WTC11 (cell line): ENCODE measurements around the gene RAB3GAP1. TPM values are rescaled to one million over a fixed set of nuclear protein-coding genes. Genes with fewer than 3 reads are reported as not detected.

ENCODE experiments used
- ATAC-seq: fragments of 200-7000 bp; cut with Tn5 transposase; 2 replicates; pipeline ENCODE4 v1.10.0; 2021; ENCODE audit warnings: mild to moderate bottlenecking, moderate library complexity
- CTCF ChIA-PET: fragments of 300-600 bp; sonication (Branson Sonifier 250); formaldehyde crosslinking; loops from one replicate; lab custom pipeline; 2021; ENCODE audit warnings: antibody characterized with exemption; lab: Charles Lee
- POLR2A ChIA-PET: fragments of 350-600 bp; sonication (Branson Sonifier 250); formaldehyde crosslinking; loops from one replicate; lab custom pipeline; 2021; ENCODE audit warnings: antibody characterized with exemption; lab: Charles Lee
- DNase-seq: peaks from one replicate; pipeline ENCODE4 v3.0.0; 2021; ENCODE audit warnings: low spot score
- H3K27ac Mint-ChIP-seq: 2 replicates; pipeline ENCODE4 v1.8.0; 2021; ENCODE audit warnings: mixed read lengths
- H3K27me3 Mint-ChIP-seq: 2 replicates; pipeline ENCODE4 v1.8.0; 2021; ENCODE audit warnings: low read depth, mild to moderate bottlenecking, moderate library complexity, mixed read lengths
- H3K36me3 Mint-ChIP-seq: 2 replicates; pipeline ENCODE4 v1.8.0; 2021; ENCODE audit warnings: mixed read lengths
- H3K4me1 Mint-ChIP-seq: 2 replicates; pipeline ENCODE4 v1.8.0; 2022; ENCODE audit warnings: mixed read lengths
- H3K4me3 Mint-ChIP-seq: 2 replicates; pipeline ENCODE4 v1.8.0; 2021; ENCODE audit warnings: mild to moderate bottlenecking, moderate library complexity, mixed read lengths
- H3K9me3 Mint-ChIP-seq: 2 replicates; pipeline ENCODE4 v1.8.0; 2021; ENCODE audit warnings: mixed read lengths
- CREM ChIP-seq: sonication (generic); formaldehyde crosslinking; IDR thresholded peaks from 2 replicates; pipeline ENCODE4 v1.8.1; 2022; ENCODE audit warnings: mild to moderate bottlenecking, missing genetic modification reagents, moderate library complexity
- ELF4 ChIP-seq: sonication (generic); formaldehyde crosslinking; IDR thresholded peaks from 2 replicates; pipeline ENCODE4 v1.8.1; 2022; ENCODE audit warnings: low read depth, mild to moderate bottlenecking, moderate library complexity, missing genetic modification reagents
- EMX1 ChIP-seq: fragments of 250-450 bp; sonication (Bioruptor Pico); IDR thresholded peaks from 2 replicates; pipeline ENCODE4 v1.8.0; 2021; ENCODE audit warnings: mild to moderate bottlenecking
- FOXJ3 ChIP-seq: sonication (generic); formaldehyde crosslinking; IDR thresholded peaks from 2 replicates; pipeline ENCODE4 v1.9.0; 2021; ENCODE audit warnings: missing genetic modification reagents, mild to moderate bottlenecking, borderline replicate concordance
- FOXK1 ChIP-seq: sonication (generic); formaldehyde crosslinking; IDR thresholded peaks from 2 replicates; pipeline ENCODE4 v1.8.0; 2022; ENCODE audit warnings: mild to moderate bottlenecking, moderate library complexity, missing genetic modification reagents
- NFYB ChIP-seq: sonication (generic); formaldehyde crosslinking; conservative IDR thresholded peaks from 2 replicates; pipeline ENCODE4 v1.8.0; 2022; ENCODE audit warnings: low read depth, missing genetic modification reagents
- RELA ChIP-seq: sonication (generic); formaldehyde crosslinking; IDR thresholded peaks from 2 replicates; pipeline ENCODE4 v1.8.1; 2022; ENCODE audit warnings: missing genetic modification reagents, mild to moderate bottlenecking, borderline replicate concordance
- SMAD4 ChIP-seq: sonication (generic); formaldehyde crosslinking; IDR thresholded peaks from 2 replicates; pipeline ENCODE4 v1.8.0; 2022; ENCODE audit warnings: mild to moderate bottlenecking, missing genetic modification reagents
- TEAD1 ChIP-seq: sonication (generic); formaldehyde crosslinking; IDR thresholded peaks from 2 replicates; pipeline ENCODE4 v1.8.0; 2022; ENCODE audit warnings: mild to moderate bottlenecking, missing genetic modification reagents
- ZNF138 ChIP-seq: sonication (generic); formaldehyde crosslinking; conservative IDR thresholded peaks from 2 replicates; pipeline ENCODE4 v1.8.1; 2022; ENCODE audit warnings: mild to moderate bottlenecking, moderate library complexity, missing genetic modification reagents
- ZNF232 ChIP-seq: sonication (generic); formaldehyde crosslinking; IDR thresholded peaks from 2 replicates; pipeline ENCODE4 v1.8.0; 2022; ENCODE audit warnings: mild to moderate bottlenecking, missing genetic modification reagents
- ZNF317 ChIP-seq: sonication (generic); formaldehyde crosslinking; IDR thresholded peaks from 2 replicates; pipeline ENCODE4 v1.8.1; 2023; ENCODE audit warnings: low read depth, mild to moderate bottlenecking, moderate library complexity, missing genetic modification reagents, borderline replicate concordance
- ZNF396 ChIP-seq: fragments of 250-450 bp; sonication (Bioruptor Pico); IDR thresholded peaks from 2 replicates; pipeline ENCODE4 v1.8.0; 2021; ENCODE audit warnings: mild to moderate bottlenecking, moderate library complexity, borderline replicate concordance
- total RNA-seq: library from RNA; stranded (reverse); gene quantifications from 3 replicates; pipeline ENCODE4 v1.2.3, GENCODE V29; 2021
- TF ChIP-seq, protein P1 (sequence below): fragments of 200-600 bp; IDR thresholded peaks from 2 replicates; pipeline ENCODE4 v1.8.0; 2022; ENCODE audit warnings: antibody characterized with exemption
- TF ChIP-seq, protein P2 (sequence below): sonication (generic); formaldehyde crosslinking; conservative IDR thresholded peaks from 2 replicates; pipeline ENCODE4 v1.8.1; 2023; ENCODE audit warnings: mild to moderate bottlenecking, low read depth, missing genetic modification reagents, moderate library complexity
- TF ChIP-seq, protein P3 (sequence below): sonication (generic); formaldehyde crosslinking; IDR thresholded peaks from 2 replicates; pipeline ENCODE4 v1.8.1; 2022; ENCODE audit warnings: mild to moderate bottlenecking, missing genetic modification reagents, moderate library complexity, borderline replicate concordance
- TF ChIP-seq, protein P4 (sequence below): sonication (generic); formaldehyde crosslinking; IDR thresholded peaks from 2 replicates; pipeline ENCODE4 v1.8.1; 2022; ENCODE audit warnings: low read depth, mild to moderate bottlenecking, moderate library complexity, missing genetic modification reagents, borderline replicate concordance
- TF ChIP-seq, protein P5 (sequence below): sonication (generic); formaldehyde crosslinking; IDR thresholded peaks from 2 replicates; pipeline ENCODE4 v1.8.0; 2022; ENCODE audit warnings: mild to moderate bottlenecking, missing genetic modification reagents
- TF ChIP-seq, protein P6 (sequence below): sonication (generic); formaldehyde crosslinking; IDR thresholded peaks from 2 replicates; pipeline ENCODE4 v1.8.1; 2023; ENCODE audit warnings: mild to moderate bottlenecking, missing genetic modification reagents, moderate library complexity

The RAB3GAP1 gene
- total RNA-seq, 1 experiment from 2014 or later = 27.6 TPM

DNA sequence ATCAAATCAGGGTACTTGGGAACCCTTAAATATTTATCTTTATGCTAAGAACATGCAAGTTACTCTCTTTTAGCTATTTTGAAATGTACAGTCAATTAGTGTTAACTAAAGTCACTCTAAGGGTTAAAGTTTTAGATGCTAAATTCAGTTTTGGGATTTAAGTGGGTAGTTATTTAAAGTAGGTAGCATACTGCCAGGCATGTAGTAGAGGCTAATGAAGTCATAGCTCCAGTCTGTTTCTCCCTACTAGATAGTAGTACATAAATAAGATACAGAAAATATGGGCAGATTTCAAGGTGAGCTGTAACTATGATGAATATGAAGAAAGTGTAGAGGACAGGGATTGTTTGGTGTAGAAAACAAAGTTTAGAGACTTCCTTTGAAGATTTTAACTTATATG lies 7.5 kb downstream of the RAB3GAP1 start:
- no peaks in the 10 kb centered on the region for H3K9me3 Mint-ChIP-seq
- POLR2A ChIA-PET = no interaction called here
- TF ChIP-seq, protein P1, sequence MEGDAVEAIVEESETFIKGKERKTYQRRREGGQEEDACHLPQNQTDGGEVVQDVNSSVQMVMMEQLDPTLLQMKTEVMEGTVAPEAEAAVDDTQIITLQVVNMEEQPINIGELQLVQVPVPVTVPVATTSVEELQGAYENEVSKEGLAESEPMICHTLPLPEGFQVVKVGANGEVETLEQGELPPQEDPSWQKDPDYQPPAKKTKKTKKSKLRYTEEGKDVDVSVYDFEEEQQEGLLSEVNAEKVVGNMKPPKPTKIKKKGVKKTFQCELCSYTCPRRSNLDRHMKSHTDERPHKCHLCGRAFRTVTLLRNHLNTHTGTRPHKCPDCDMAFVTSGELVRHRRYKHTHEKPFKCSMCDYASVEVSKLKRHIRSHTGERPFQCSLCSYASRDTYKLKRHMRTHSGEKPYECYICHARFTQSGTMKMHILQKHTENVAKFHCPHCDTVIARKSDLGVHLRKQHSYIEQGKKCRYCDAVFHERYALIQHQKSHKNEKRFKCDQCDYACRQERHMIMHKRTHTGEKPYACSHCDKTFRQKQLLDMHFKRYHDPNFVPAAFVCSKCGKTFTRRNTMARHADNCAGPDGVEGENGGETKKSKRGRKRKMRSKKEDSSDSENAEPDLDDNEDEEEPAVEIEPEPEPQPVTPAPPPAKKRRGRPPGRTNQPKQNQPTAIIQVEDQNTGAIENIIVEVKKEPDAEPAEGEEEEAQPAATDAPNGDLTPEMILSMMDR = no peak
- TF ChIP-seq NFYB (CRISPR knock-in tag) (no peak), ZNF317 (CRISPR knock-in tag) (no peak), EMX1 (CRISPR knock-in tag) (no peak), FOXJ3 (CRISPR knock-in tag) (no peak), SMAD4 (CRISPR knock-in tag) (no peak), CREM (CRISPR knock-in tag) (no peak), TEAD1 (no peak), FOXK1 (no peak), ZNF396 (CRISPR knock-in tag) (no peak), RELA (no peak), ZNF138 (CRISPR knock-in tag) (no peak)
- TF ChIP-seq, protein P2, sequence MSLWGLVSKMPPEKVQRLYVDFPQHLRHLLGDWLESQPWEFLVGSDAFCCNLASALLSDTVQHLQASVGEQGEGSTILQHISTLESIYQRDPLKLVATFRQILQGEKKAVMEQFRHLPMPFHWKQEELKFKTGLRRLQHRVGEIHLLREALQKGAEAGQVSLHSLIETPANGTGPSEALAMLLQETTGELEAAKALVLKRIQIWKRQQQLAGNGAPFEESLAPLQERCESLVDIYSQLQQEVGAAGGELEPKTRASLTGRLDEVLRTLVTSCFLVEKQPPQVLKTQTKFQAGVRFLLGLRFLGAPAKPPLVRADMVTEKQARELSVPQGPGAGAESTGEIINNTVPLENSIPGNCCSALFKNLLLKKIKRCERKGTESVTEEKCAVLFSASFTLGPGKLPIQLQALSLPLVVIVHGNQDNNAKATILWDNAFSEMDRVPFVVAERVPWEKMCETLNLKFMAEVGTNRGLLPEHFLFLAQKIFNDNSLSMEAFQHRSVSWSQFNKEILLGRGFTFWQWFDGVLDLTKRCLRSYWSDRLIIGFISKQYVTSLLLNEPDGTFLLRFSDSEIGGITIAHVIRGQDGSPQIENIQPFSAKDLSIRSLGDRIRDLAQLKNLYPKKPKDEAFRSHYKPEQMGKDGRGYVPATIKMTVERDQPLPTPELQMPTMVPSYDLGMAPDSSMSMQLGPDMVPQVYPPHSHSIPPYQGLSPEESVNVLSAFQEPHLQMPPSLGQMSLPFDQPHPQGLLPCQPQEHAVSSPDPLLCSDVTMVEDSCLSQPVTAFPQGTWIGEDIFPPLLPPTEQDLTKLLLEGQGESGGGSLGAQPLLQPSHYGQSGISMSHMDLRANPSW (CRISPR knock-in tag) = no peak
- TF ChIP-seq, protein P3, sequence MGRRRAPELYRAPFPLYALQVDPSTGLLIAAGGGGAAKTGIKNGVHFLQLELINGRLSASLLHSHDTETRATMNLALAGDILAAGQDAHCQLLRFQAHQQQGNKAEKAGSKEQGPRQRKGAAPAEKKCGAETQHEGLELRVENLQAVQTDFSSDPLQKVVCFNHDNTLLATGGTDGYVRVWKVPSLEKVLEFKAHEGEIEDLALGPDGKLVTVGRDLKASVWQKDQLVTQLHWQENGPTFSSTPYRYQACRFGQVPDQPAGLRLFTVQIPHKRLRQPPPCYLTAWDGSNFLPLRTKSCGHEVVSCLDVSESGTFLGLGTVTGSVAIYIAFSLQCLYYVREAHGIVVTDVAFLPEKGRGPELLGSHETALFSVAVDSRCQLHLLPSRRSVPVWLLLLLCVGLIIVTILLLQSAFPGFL (CRISPR knock-in tag) = no peak
- TF ChIP-seq, protein P4, sequence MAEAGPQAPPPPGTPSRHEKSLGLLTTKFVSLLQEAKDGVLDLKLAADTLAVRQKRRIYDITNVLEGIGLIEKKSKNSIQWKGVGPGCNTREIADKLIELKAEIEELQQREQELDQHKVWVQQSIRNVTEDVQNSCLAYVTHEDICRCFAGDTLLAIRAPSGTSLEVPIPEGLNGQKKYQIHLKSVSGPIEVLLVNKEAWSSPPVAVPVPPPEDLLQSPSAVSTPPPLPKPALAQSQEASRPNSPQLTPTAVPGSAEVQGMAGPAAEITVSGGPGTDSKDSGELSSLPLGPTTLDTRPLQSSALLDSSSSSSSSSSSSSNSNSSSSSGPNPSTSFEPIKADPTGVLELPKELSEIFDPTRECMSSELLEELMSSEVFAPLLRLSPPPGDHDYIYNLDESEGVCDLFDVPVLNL (CRISPR knock-in tag) = no peak
- TF ChIP-seq, protein P5, sequence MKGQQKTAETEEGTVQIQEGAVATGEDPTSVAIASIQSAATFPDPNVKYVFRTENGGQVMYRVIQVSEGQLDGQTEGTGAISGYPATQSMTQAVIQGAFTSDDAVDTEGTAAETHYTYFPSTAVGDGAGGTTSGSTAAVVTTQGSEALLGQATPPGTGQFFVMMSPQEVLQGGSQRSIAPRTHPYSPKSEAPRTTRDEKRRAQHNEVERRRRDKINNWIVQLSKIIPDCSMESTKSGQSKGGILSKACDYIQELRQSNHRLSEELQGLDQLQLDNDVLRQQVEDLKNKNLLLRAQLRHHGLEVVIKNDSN (CRISPR knock-in tag) = no peak
- TF ChIP-seq, protein P6, sequence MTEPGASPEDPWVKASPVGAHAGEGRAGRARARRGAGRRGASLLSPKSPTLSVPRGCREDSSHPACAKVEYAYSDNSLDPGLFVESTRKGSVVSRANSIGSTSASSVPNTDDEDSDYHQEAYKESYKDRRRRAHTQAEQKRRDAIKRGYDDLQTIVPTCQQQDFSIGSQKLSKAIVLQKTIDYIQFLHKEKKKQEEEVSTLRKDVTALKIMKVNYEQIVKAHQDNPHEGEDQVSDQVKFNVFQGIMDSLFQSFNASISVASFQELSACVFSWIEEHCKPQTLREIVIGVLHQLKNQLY (CRISPR knock-in tag) = no peak
- CTCF ChIA-PET = no interaction called here
- DNase-seq = no peak
- H3K36me3 Mint-ChIP-seq = peaks cover 18% of the 10 kb centered on the region
- H3K27ac Mint-ChIP-seq = no peak overlapping the region
- H3K4me3 Mint-ChIP-seq = no peak overlapping the region
- no peaks in the 10 kb centered on the region for H3K27me3 Mint-ChIP-seq
- H3K4me1 Mint-ChIP-seq = no peaks in the 10 kb centered on the region
- ATAC-seq = no peak

DNA sequence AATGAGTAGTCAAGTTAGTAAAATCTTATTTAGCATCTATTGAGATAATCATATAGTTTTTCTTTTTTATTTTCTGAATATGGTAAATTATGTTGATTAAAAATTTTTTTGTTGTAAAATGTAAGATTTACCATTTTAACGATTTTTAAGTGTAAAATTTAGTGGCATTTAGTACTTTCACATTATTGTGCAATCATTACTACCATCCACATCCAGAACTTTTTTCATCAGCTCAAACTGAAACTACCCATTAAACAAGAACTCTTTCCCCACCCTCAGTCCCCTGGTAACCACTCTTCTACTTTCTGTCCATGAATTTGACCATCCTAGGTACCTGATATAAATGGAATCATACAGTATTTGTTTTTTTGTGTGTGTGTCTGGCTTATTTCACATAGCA lies 11.1 kb downstream of the RAB3GAP1 start:
- DNase-seq = no peak
- H3K9me3 Mint-ChIP-seq = no peaks in the 10 kb centered on the region; the same call in 1 of the 2 replicates
- H3K4me1 Mint-ChIP-seq = no peaks in the 10 kb centered on the region
- peaks cover 31% of the 10 kb centered on the region for H3K36me3 Mint-ChIP-seq
- POLR2A ChIA-PET = no interaction called here
- H3K4me3 Mint-ChIP-seq = no peak overlapping the region
- no peak overlapping the region for H3K27ac Mint-ChIP-seq
- H3K27me3 Mint-ChIP-seq = no peaks in the 10 kb centered on the region
- TF ChIP-seq, protein P3 (CRISPR knock-in tag) = no peak
- no peak for TF ChIP-seq ZNF232 (CRISPR knock-in tag)
- no peak for TF ChIP-seq ELF4 (CRISPR knock-in tag)
- TF ChIP-seq CREM (CRISPR knock-in tag) = no peak
- TF ChIP-seq, all 79 proteins: peak for 0
- CTCF ChIA-PET = interaction anchor here (1.4 kb wide), 1 partner anchor 20 kb away, joined by 3 read pairs; no protein-coding TSS in a partner anchor
- ATAC-seq = no peak
